GM10248 (cell line): ENCODE measurements around the gene PACRG.

Experiments used
- CTCF ChIA-PET: fragments of 300-600 bp; sonication (Branson Sonifier 250); formaldehyde crosslinking; extraction: SDS; loops from one replicate; lab custom pipeline; 2021; ENCODE audit warnings: antibody characterized with exemption; lab: Yijun Ruan, JAX
- POLR2A ChIA-PET: fragments of 350-650 bp; sonication (Branson Sonifier 250); formaldehyde crosslinking; extraction: SDS; loops from one replicate; lab custom pipeline; 2020; ENCODE audit warnings: antibody characterized with exemption; lab: Yijun Ruan, JAX
- DNase-seq: peaks from one replicate; pipeline ENCODE4 v3.0.0; 2012; ENCODE audit errors: extremely low spot score
- CTCF ChIP-seq: IDR thresholded peaks from 2 replicates; pipeline ENCODE4 v1.5.1; 2012; ENCODE audit warnings: mild to moderate bottlenecking, low read depth; ENCODE audit errors: extremely low read depth, missing control alignments, control extremely low read depth

PACRG gene

GRCh38 chr6:163198396-163198795, 470.6 kb downstream of the PACRG start:
- CTCF ChIA-PET = no interaction called here
- DNase-seq = no peak
- POLR2A ChIA-PET = no interaction called here
- TF ChIP-seq CTCF = no peak

GRCh38 chr6:163199371-163199770, 471.6 kb downstream of the PACRG start:
- ChIA-PET CTCF (interaction anchor here (0.9 to 1.3 kb wide), 2 partner anchors 9 to 16 kb away, joined by 3 to 5 read pairs; no protein-coding TSS in a partner anchor), POLR2A (no interaction called here)
- TF ChIP-seq CTCF = no peak

GRCh38 chr6:163200289-163200688, 472.5 kb downstream of the PACRG start:
- POLR2A ChIA-PET = no interaction called here
- no peak for DNase-seq
- CTCF ChIA-PET = interaction anchor here (1.3 kb wide), 1 partner anchor 15 kb away, joined by 3 read pairs; no protein-coding TSS in a partner anchor
- TF ChIP-seq CTCF = no peak

More at GRCh38 chr6:163199371-163199770, 471.6 kb downstream of the PACRG start:
- DNase-seq = no peak

GRCh38 chr6:163200694-163201093, 472.9 kb downstream of the PACRG start:
- ChIA-PET CTCF (no interaction called here), POLR2A (no interaction called here)
- no peak for TF ChIP-seq CTCF
- no peak for DNase-seq

GRCh38 chr6:163201855-163202254, 474.1 kb downstream of the PACRG start:
- POLR2A ChIA-PET = no interaction called here
- no peak for DNase-seq
- CTCF ChIA-PET = no interaction called here
- TF ChIP-seq CTCF = no peak

GRCh38 chr6:163206196-163206595, 478.4 kb downstream of the PACRG start:
- ChIA-PET POLR2A (no interaction called here), CTCF (no interaction called here)
- no peak for DNase-seq
- no peak for TF ChIP-seq CTCF
